Chondrocyte (in vitro differentiated cells): ENCODE data around the gene LEMD3. TPM values are rescaled to one million over a fixed set of nuclear protein-coding genes. Genes with fewer than 3 reads are reported as not detected.

ENCODE experiments used
- DNase-seq: peaks from one replicate; pipeline ENCODE4 v3.0.0; 2021; ENCODE audit warnings: mixed read lengths, low spot score
- H3K27ac Mint-ChIP-seq: one replicate; pipeline ENCODE4 v1.8.0; 2021; ENCODE audit warnings: mild to moderate bottlenecking, moderate library complexity, mixed read lengths; ENCODE audit not compliant: unreplicated experiment
- H3K27me3 Mint-ChIP-seq: 2 replicates; pipeline ENCODE4 v1.8.0; 2021; ENCODE audit warnings: low read depth, mixed read lengths
- H3K36me3 Mint-ChIP-seq: 2 replicates; pipeline ENCODE4 v1.8.0; 2021; ENCODE audit warnings: low read depth, mixed read lengths
- H3K4me1 Mint-ChIP-seq: 2 replicates; pipeline ENCODE4 v1.8.0; 2021; ENCODE audit warnings: low read depth, mild to moderate bottlenecking, mixed read lengths
- H3K4me3 Mint-ChIP-seq: one replicate; pipeline ENCODE4 v1.8.0; 2021; ENCODE audit warnings: mild to moderate bottlenecking, moderate library complexity, mixed read lengths; ENCODE audit not compliant: unreplicated experiment
- H3K9me3 Mint-ChIP-seq: 2 replicates; pipeline ENCODE4 v1.8.0; 2021; ENCODE audit warnings: low read depth, mixed read lengths
- CTCF ChIP-seq: fragments of 200-600 bp; sonication (generic); IDR thresholded peaks from 2 replicates; pipeline ENCODE4 v1.5.0; 2021; ENCODE audit warnings: antibody characterized with exemption, mild to moderate bottlenecking, moderate library complexity
- total RNA-seq: library from RNA; stranded (reverse); gene quantifications from 3 replicates; pipeline ENCODE4 v1.2.1, GENCODE V29; 2021

LEMD3 gene
- total RNA-seq, 1 donor from 2014 or later = 21.8 TPM

GRCh38 chr12:65196762-65197567 lies 27.6 kb downstream of the LEMD3 start:
- DNase-seq = no peak
- no peak overlapping the region for H3K27ac Mint-ChIP-seq
- no peak overlapping the region for H3K4me3 Mint-ChIP-seq
- TF ChIP-seq CTCF = no peak
- no peaks in the 10 kb centered on the region for H3K27me3 Mint-ChIP-seq
- H3K9me3 Mint-ChIP-seq = peaks cover 13% of the 10 kb centered on the region
- H3K4me1 Mint-ChIP-seq = peaks cover 31% of the 10 kb centered on the region
- peaks cover 4% of the 10 kb centered on the region for H3K36me3 Mint-ChIP-seq

- Mint-ChIP-seq H3K36me3 (peaks cover 4% of the 10 kb centered on the region), H3K27me3 (no peaks in the 10 kb centered on the region), H3K4me3 (no peak overlapping the region), H3K9me3 (peaks cover 13% of the 10 kb centered on the region), H3K27ac (no peak overlapping the region), H3K4me1 (peaks cover 22% of the 10 kb centered on the region)
- no peak for DNase-seq
- no peak for TF ChIP-seq CTCF
These were observed 30.2 kb downstream of the LEMD3 start for GRCh38 chr12:65199604-65200003.

- H3K27ac Mint-ChIP-seq = no peak overlapping the region
- peaks cover 4% of the 10 kb centered on the region for H3K36me3 Mint-ChIP-seq
- H3K27me3 Mint-ChIP-seq = no peaks in the 10 kb centered on the region
- DNase-seq = no peak
- no peak overlapping the region for H3K4me3 Mint-ChIP-seq
- no peak for TF ChIP-seq CTCF
- H3K4me1 Mint-ChIP-seq = peaks cover 19% of the 10 kb centered on the region
- peaks cover 13% of the 10 kb centered on the region for H3K9me3 Mint-ChIP-seq
These were observed 30.8 kb downstream of the LEMD3 start for GRCh38 chr12:65200007-65200665.

- Mint-ChIP-seq H3K36me3 (no peaks in the 10 kb centered on the region), H3K4me1 (peaks cover 9% of the 10 kb centered on the region), H3K27me3 (no peaks in the 10 kb centered on the region), H3K9me3 (no peaks in the 10 kb centered on the region), H3K27ac (no peak overlapping the region), H3K4me3 (no peak overlapping the region)
- no peak for TF ChIP-seq CTCF
- no peak for DNase-seq
These were observed 34.0 kb downstream of the LEMD3 start for GRCh38 chr12:65203376-65203775.

- H3K4me1 Mint-ChIP-seq = peaks cover 17% of the 10 kb centered on the region
- no peak for TF ChIP-seq CTCF
- no peaks in the 10 kb centered on the region for H3K27me3 Mint-ChIP-seq
- H3K9me3 Mint-ChIP-seq = no peaks in the 10 kb centered on the region
- H3K36me3 Mint-ChIP-seq = no peaks in the 10 kb centered on the region
- DNase-seq = no peak
- no peak overlapping the region for H3K4me3 Mint-ChIP-seq
- H3K27ac Mint-ChIP-seq = no peak overlapping the region
These were observed 35.6 kb downstream of the LEMD3 start for GRCh38 chr12:65204886-65205525.
